B cell (primary cell): ENCODE results near the gene PHF11.

ENCODE experiments used
- CTCF ChIP-seq: fragments of 200-600 bp; IDR thresholded peaks from one replicate; pipeline ENCODE4 v1.8.0; 2022; ENCODE audit warnings: antibody characterized with exemption, mild to moderate bottlenecking
- EZH2 ChIP-seq: IDR thresholded peaks from 2 replicates; pipeline ENCODE4 v1.6.1; 2012; ENCODE audit warnings: borderline replicate concordance, low read depth, mild to moderate bottlenecking, moderate library complexity, low read length; ENCODE audit not compliant: insufficient read depth, poor library complexity, severe bottlenecking

- TF ChIP-seq CTCF (no peak), EZH2 (no peak)
These were observed 65.3 kb downstream of the PHF11 start for GRCh38 chr13:49561062-49561410.
